ENCODE data around the gene ATN1.

The ATN1 gene

GRCh38 chr12:6944381-6945186, 16.8 kb downstream of the ATN1 start:
- peak; percentile 66 to 74 for DNase-seq (ENCODE audit: low read depth in 2 of 2, low spot score in 1 of 2)

GRCh38 chr12:6945613-6946012, 17.9 kb downstream of the ATN1 start:
- DNase-seq (ENCODE audit: low read depth in 2 of 2, low spot score in 1 of 2): no peak

GRCh38 chr12:6946033-6946919, 18.5 kb downstream of the ATN1 start:
- no peak for DNase-seq (ENCODE audit: low read depth in 2 of 2, low spot score in 1 of 2)

GRCh38 chr12:6946920-6947374, 19.2 kb downstream of the ATN1 start:
- DNase-seq (ENCODE audit: low read depth in 2 of 2, low spot score in 1 of 2): no peak

- no peak for DNase-seq (ENCODE audit: low read depth in 2 of 2, low spot score in 1 of 2)
Measured at GRCh38 chr12:6947615-6948014, 19.9 kb downstream of the ATN1 start.

GRCh38 chr12:6948873-6949594, 21.3 kb downstream of the ATN1 start:
- DNase-seq (ENCODE audit: low read depth in 2 of 2, low spot score in 1 of 2): no peak

- DNase-seq (ENCODE audit: low read depth in 2 of 2, low spot score in 1 of 2): no peak
Measured at GRCh38 chr12:6950401-6950801, 22.6 kb downstream of the ATN1 start.

- DNase-seq (ENCODE audit: low read depth in 2 of 2, low spot score in 1 of 2): peak in 1 of 2 donors; percentile 67
Measured at GRCh38 chr12:6950811-6951540, 23.2 kb downstream of the ATN1 start, which contains the start of gene PTPN6. Gene PTPN6, plus strand, starts transcription at chr12:6951356. Its CDS starts 157 bp downstream, at chr12:6951513.

GRCh38 chr12:6951551-6952120, 23.9 kb downstream of the ATN1 start:
- DNase-seq (ENCODE audit: low read depth in 2 of 2, low spot score in 1 of 2): no peak

- no peak for DNase-seq (ENCODE audit: low read depth in 2 of 2, low spot score in 1 of 2)
Measured at GRCh38 chr12:6952121-6952862, 24.5 kb downstream of the ATN1 start.

- DNase-seq (ENCODE audit: low read depth in 2 of 2, low spot score in 1 of 2): no peak
Measured at GRCh38 chr12:6952863-6953441, 25.2 kb downstream of the ATN1 start.

GRCh38 chr12:6953442-6954315, 25.9 kb downstream of the ATN1 start:
- DNase-seq (ENCODE audit: low read depth in 2 of 2, low spot score in 1 of 2): peak; percentile 79 to 84

- no peak for DNase-seq (ENCODE audit: low read depth in 2 of 2, low spot score in 1 of 2)
Measured at GRCh38 chr12:6954316-6955107, 26.8 kb downstream of the ATN1 start.

GRCh38 chr12:6955108-6956020, 27.6 kb downstream of the ATN1 start:
- DNase-seq (ENCODE audit: low read depth in 2 of 2, low spot score in 1 of 2): no peak

GRCh38 chr12:6956021-6956727, 28.4 kb downstream of the ATN1 start:
- no peak for DNase-seq (ENCODE audit: low read depth in 2 of 2, low spot score in 1 of 2)

Data from stimulated activated CD8-positive, alpha-beta memory T cell treated with anti-CD3 and anti-CD28 coated beads, Interleukin-4, amount 100 ng/mL, for 4 hours (primary cell).